Epidermal melanocyte (primary cell): Measurements from ENCODE around the gene GSC.
"Not testable (repeated sequence)": the region's sequence is repeated elsewhere in the genome, so short reads cannot be mapped to it uniquely, and the experiment has no call there.

ENCODE experiments used
- DNase-seq: peaks from one replicate; pipeline ENCODE4 v3.0.0; 2011; ENCODE audit warnings: low spot score; ENCODE audit not compliant: insufficient read length

GSC gene

GRCh38 chr14:94769391-94770250 lies at the start of gene GSC:
GSC (minus strand) TSS chr14:94770113; CDS start chr14:94770015, 98 bp downstream.
- no peak for DNase-seq

DNA sequence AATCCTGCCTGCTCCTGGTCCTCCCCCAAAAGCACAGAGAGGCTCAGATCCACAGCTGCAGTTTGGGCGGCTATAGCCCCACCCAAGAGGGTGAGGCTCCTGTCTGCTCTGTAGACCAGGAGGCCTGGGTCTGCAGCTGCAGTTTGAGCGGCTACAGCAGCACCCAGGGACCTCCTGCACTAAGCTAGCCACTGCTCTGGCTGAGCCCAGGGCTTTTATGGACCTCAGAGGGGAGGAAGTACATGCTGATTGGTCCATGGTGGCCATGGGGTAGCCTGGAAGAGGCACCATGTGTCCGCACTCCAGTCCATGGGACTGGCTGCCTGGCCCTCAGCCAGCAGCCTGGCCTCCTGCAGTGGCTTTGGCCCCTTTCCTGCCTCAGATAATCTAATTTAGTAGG lies 49.6 kb upstream of the GSC start:
- no peak for DNase-seq

GRCh38 chr14:94816113-94816512 lies 46.2 kb upstream of the GSC start:
- DNase-seq, result no peak

GRCh38 chr14:94805680-94806288 lies 35.9 kb upstream of the GSC start:
- DNase-seq, result no peak

DNA sequence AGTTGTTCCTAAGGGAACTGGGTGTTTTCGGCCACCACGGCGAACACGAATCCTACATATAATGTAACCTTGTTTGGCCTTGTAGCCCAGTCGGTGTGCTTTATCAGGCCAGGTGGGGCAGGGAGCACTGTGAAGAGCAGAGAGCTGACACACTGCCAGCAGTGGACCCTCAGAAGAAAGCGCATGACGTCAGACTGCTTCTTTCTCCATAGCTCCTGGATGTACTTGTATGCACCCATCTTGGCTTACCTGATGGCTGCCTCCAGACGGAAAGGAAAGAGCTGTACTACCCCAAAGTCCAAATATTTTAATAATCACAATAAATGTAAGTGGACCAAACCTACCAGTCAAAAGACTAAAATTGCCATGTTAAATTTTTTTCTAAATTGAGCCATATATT lies 31.3 kb upstream of the GSC start:
- no peak for DNase-seq

GRCh38 chr14:94800764-94801163 lies 30.9 kb upstream of the GSC start:
- not testable (repeated sequence) for DNase-seq

GRCh38 chr14:94797887-94798286 lies 28.0 kb upstream of the GSC start:
- DNase-seq, result no peak

DNA sequence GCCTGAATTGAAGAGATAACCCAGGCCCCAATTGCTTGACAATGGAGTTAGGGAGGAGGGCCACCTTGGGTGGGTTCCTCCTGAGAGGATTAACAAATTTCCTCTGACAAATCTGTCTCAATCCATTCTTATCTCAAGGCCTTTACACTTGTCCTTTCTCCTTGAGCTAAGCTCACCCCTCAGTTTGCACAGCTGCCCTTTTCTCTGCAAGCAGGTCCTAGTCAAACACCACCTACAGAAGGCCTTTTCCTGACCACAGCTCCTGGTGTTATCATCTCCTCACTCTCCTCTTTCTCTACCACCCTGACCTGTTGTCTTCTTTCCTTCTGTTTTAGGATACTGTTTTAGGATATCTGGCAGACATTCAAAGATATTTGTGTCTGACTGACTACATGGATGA lies 26.4 kb upstream of the GSC start:
- no peak for DNase-seq

GRCh38 chr14:94795372-94795771 lies 25.5 kb upstream of the GSC start:
- no peak for DNase-seq

- no peak for DNase-seq
Measured at GRCh38 chr14:94793901-94794300, 24.0 kb upstream of the GSC start.

DNA sequence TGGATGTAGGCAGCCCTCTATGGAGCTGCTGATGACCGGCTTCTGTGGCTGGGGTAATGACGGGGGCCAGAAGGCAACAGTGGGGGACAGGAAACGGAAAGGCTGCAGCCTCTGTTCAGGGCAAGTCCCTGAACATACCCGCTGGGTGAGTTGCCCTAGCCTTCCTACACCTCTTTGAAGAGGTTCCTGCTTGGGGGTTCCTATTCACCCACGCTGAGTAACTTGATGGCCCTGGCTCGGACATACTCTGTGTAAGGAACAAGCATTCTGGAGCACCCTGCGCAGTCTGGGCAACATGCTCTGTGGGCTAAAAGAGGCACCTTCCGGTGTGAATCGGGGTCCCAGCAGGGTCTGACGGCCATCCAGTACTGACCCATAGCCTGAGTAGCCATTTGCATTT lies 17.7 kb upstream of the GSC start:
- no peak for DNase-seq

DNA sequence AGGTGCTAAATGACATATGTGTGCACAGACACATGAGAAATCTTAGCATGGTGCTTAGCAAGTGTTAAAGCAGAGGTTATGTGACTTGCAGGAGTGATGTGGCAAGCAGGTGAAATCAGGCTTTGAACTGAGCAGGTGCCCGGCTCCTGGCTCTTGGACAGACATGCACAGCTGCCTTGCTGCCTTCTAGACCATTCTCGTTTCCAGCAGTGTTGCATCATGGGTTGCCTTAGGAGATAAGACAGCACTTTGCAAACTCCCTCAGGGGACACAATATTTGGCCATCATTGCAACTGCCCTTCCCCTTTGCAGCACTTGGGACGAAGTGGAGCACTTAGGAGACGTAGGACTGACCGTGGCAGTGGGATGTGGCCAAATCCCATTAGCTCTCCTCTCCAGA lies 17.2 kb upstream of the GSC start:
- no peak for DNase-seq

GRCh38 chr14:94780536-94781399 lies 10.9 kb upstream of the GSC start:
- no peak for DNase-seq

DNA sequence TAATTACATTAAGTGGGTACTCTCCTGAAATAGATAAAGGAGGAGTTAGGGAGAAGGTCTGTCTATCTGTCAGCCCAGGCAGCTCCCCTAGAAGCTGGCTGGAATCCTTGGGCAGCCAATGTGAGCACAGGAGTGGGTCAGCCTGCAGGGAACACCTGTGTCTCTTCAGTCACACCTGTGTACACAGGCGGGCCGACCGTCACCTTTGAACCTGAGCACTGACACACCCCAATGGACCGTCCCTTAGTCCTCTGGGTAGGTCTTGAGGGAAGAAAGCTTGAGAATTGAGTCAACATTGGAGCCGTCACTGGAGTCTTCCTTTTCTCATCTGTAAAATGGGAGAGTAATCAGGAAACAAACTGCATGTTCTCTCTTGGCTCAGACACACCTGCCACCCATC lies 9.8 kb upstream of the GSC start:
- no peak for DNase-seq

DNA sequence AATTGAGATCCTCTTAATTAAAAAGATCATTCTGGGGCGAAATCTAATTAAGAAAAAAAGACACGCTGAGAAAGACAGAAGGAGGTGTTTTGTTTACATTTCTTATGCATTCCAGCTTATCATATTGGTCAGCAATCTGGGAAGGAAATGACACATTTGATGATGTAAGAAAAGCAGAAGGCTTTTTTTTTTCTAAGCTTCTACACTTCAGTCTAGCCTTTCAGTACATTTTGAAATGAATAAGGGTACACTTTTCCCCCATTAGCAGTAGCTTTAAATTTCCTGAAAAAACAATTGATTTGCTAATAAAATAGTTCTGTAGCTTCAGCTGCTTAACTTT lies 5.9 kb upstream of the GSC start:
- DNase-seq, result no peak

DNA sequence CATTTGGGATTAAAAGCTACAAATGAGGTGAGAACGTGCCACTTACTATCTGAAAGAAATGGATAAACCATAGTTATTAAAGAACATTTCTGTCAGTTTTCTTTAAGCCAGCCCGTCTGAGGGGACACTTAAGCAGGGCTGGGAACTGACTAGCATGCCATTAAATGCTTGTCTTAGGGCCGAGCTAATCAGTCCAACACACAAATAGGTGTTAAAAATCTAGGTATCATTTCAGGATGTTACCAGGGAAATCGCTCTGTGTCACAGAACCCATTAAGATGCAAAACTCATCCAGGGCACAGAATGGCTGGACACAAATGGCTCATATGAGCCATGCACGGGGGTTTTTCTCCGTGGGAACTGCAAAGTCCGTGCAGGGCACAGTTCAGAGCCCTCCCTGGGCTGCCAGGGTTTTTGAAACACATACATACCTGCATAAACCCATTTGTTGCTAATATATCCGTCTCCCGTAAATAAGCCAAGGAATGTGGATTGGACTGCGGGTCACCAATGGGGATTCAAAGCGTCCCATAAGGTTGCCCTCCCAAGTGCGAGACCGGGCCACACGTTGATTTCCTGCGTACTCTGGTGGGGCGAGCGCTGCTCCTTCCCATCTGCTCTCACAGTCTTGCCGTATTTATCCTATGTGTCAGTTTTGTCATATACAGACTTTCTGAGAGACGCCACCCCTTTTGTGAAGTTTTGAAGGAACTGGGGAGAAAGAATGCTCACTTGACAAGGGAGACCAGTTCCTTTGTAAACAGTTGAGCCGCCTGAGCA lies 5.4 kb upstream of the GSC start:
- DNase-seq, result no peak

GRCh38 chr14:94774344-94775090 lies 4.6 kb upstream of the GSC start:
- DNase-seq, result no peak

DNA sequence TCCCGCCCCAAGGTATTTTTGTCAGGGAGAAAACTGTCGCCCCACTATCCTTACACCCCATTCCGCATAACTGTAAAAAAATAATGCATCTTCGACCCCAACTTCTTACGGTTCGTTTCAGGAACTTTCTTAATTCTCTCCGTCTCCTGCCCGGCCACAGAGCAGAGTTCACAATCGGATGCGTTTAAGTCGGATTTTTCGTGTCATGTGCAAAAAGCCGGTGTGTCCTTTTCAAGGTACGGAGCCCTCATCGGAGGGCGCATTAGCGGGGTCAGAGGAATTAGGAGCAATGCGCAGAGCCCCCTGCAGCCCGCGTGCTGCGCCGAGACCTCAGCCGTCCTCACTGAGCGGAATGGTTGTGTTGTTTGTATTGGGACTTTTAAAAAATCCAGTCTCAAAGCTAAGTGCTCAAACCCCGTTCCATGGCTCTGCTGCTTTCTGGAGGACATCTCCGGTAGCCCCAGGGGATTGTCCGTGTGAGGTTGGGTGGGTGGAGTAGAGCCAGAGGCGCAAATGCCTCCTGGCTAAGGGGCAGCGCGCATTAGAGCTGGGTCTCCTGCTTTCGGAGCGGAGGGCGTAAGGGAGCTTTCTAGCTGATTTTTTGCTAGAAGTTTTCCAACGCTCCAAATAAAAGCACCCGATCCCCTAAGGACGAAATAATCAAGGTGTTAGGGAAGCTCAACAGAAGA lies 3.9 kb upstream of the GSC start:
- no peak for DNase-seq

DNA sequence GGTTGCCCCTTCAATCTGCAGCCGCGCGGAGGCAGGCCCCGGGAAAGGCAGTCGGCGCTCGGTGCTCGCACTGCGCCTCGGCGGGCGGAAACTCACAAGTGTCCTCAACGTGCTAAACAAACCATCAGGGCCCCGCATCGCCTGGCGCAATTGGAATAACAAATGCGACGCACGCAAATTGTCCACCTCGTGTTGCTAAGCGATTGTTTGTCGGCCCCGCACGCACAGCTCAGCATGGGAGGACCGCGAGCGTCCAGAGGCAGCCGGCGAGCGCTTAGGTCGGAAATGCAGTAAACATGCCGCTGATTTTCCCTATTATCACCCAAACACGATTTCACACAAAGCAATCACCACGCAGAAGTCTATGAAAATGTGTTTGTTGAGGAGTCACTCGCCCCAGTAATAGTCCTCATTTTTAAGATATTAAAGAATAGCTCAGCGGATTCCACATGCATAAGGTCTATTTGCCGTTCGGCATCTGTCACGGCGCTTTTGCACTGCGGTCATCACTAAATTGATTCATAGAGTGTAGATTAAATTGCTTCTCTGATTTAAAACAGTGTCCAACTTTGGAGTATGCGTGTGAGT lies 3.2 kb upstream of the GSC start:
- DNase-seq, result no peak

DNA sequence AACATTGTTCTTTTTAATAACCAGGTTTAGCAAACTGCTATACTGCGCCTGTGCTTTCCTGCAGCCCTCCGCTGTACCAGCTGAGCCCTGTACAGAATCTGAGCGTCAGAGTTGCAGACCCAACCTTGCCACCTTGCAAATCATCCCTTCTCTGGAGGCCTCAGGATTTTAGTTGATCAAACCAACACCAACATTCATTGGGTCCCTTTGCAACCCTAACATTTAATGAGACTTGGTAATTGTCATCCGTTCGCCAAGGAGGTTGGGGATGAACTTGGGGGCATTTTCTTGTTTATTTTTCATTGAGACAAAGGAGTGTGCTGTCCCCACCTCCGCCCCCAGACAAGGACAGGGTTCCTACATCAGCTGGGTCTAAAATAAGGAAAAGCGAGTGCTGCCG lies 2.6 kb upstream of the GSC start:
- no peak for DNase-seq
